ENCODE data around the gene CD96.

GRCh38 chr3:111538681-111539083 is 3.3 kb upstream of the CD96 start:
- TF ChIP-seq CTCF (IDR thresholded peaks at IDR 0.05) (no peak), POLR2A (IDR thresholded peaks at IDR 0.05) (no peak), EP300 (IDR thresholded peaks at IDR 0.05) (no peak)

Data from ovary (tissue), 3 donors.